ELR (cell line): ENCODE measurements around the gene UNCX.
"Not testable (repeated sequence)": the region's sequence is repeated elsewhere in the genome, so short reads cannot be mapped to it uniquely, and the experiment has no call there.

Experiments
- DNase-seq: peaks from one replicate; pipeline ENCODE4 v3.0.0-alpha.2; 2015; ENCODE audit warnings: low read depth

Gene UNCX

GRCh38 chr7:1232623-1233332 is at the start of gene UNCX:
Gene UNCX, plus strand, starts transcription at chr7:1232872. Its CDS starts 146 bp downstream, at chr7:1233018.
- DNase-seq: no peak

GRCh38 chr7:1187127-1187526 is 45.5 kb upstream of the UNCX start:
- DNase-seq: no peak

GRCh38 chr7:1188720-1189294 is 43.9 kb upstream of the UNCX start:
- DNase-seq: no peak

GRCh38 chr7:1189986-1190772 is 42.5 kb upstream of the UNCX start:
- DNase-seq: no peak

- peak; percentile 94 for DNase-seq
Measured at GRCh38 chr7:1192171-1192676, 40.4 kb upstream of the UNCX start.

- DNase-seq: peak; percentile 61
Measured at GRCh38 chr7:1193593-1194424, 38.9 kb upstream of the UNCX start.

- DNase-seq: not testable (repeated sequence)
Measured at GRCh38 chr7:1196441-1196840, 36.2 kb upstream of the UNCX start.

- no peak for DNase-seq
Measured at GRCh38 chr7:1196950-1197349, 35.7 kb upstream of the UNCX start.

GRCh38 chr7:1197997-1198625 is 34.6 kb upstream of the UNCX start:
- DNase-seq: peak; percentile 92

- DNase-seq: no peak
Measured at GRCh38 chr7:1200045-1200444, 32.6 kb upstream of the UNCX start.

GRCh38 chr7:1201916-1202315 is 30.8 kb upstream of the UNCX start:
- no peak for DNase-seq

- not testable (repeated sequence) for DNase-seq
Measured at GRCh38 chr7:1202914-1203313, 29.8 kb upstream of the UNCX start.

- no peak for DNase-seq
Measured at GRCh38 chr7:1204460-1205140, 28.1 kb upstream of the UNCX start.

- DNase-seq: not testable (repeated sequence)
Measured at GRCh38 chr7:1205742-1206141, 26.9 kb upstream of the UNCX start.

GRCh38 chr7:1209097-1209496 is 23.6 kb upstream of the UNCX start:
- no peak for DNase-seq

GRCh38 chr7:1210321-1210978 is 22.2 kb upstream of the UNCX start:
- DNase-seq: no peak

- no peak for DNase-seq
Measured at GRCh38 chr7:1210979-1211608, 21.6 kb upstream of the UNCX start.

GRCh38 chr7:1211611-1212010 is 21.1 kb upstream of the UNCX start:
- no peak for DNase-seq

- not testable (repeated sequence) for DNase-seq
Measured at GRCh38 chr7:1212025-1212424, 20.6 kb upstream of the UNCX start.

- no peak for DNase-seq
Measured at GRCh38 chr7:1214516-1214915, 18.2 kb upstream of the UNCX start.
